Psoas muscle (tissue), 8 donors: ENCODE results near the gene NEUROD1. TPM values are rescaled to one million over a fixed set of nuclear protein-coding genes. Genes with fewer than 3 reads are reported as not detected.

Experiments
- ATAC-seq, 4 donors: fragments of 200-7000 bp; cut with Tn5 transposase; one replicate each; pipeline ENCODE4 v1.9.1; 2020; ENCODE audit warnings: moderate library complexity in 3 of 4, mild to moderate bottlenecking in 2 of 4
- DNase-seq, 2 donors: peaks; one replicate each; pipeline ENCODE4 v3.0.0-alpha.2; 2020
- H3K27ac ChIP-seq: fragments of 200-600 bp; one replicate; pipeline ENCODE4 v1.8.0; 2022
- H3K27me3 ChIP-seq, 3 donors: fragments of 200-600 bp in 1 of 3; one replicate each; pipeline versions ENCODE4 v1.6.1 to v1.8.0; 2013 to 2022; ENCODE audit warnings: low read length in 2 of 3, mild to moderate bottlenecking in 2 of 3, moderate library complexity in 1 of 3; ENCODE audit not compliant: insufficient read depth in 3 of 3
- H3K36me3 ChIP-seq, 2 donors: fragments of 200-600 bp in 1 of 2; one replicate each; pipeline versions ENCODE4 v1.6.1 to v1.8.0; 2013 to 2022; ENCODE audit warnings: low read depth in 1 of 2, mild to moderate bottlenecking in 1 of 2, moderate library complexity in 1 of 2; ENCODE audit not compliant: insufficient read depth in 1 of 2
- H3K4me1 ChIP-seq: fragments of 200-600 bp; one replicate; pipeline ENCODE4 v1.8.0; 2022
- H3K4me3 ChIP-seq: fragments of 200-600 bp; one replicate; pipeline ENCODE4 v1.8.0; 2022; ENCODE audit warnings: mild to moderate bottlenecking
- H3K9me3 ChIP-seq: fragments of 200-600 bp; one replicate; pipeline ENCODE4 v1.8.0; 2022
- CTCF ChIP-seq: fragments of 200-600 bp; IDR thresholded peaks from one replicate; pipeline ENCODE4 v1.8.0; 2022; ENCODE audit warnings: antibody characterized with exemption
- whole genome bisulfite sequencing, 3 donors: extraction: QIAGEN DNeasy Blood & Tissue Kit; methylation state at CpG; one replicate each; pipeline versions ENCODE4 v1.1.6 to v1.1.7; 2013; 5-methylcytosine and 5-hydroxymethylcytosine counted together
- intact Hi-C, 2 donors: fragments of 100-400 bp; cut with DNase I; formaldehyde crosslinking; loops; one replicate each; pipeline versions ENCODE4 v1.11.0 to v1.14.2; 2022
- polyA plus RNA-seq, 3 donors: library from polyadenylated mRNA; stranded (reverse); fragments of 200-250 nt; gene quantifications; one replicate each; pipeline ENCODE4 v1.2.3, GENCODE V29; 2013
- total RNA-seq, 4 donors: library from RNA; stranded (reverse); fragmentation: NEBNext Ultra II Directional in 2 of 4; extraction: Animal tissue kit (Norgen Biotek cat#: 25700) in 2 of 4; gene quantifications; one replicate each; pipeline versions ENCODE4 v1.2.1 to v1.2.4, GENCODE V29; 2021 to 2023
- donor health status: healthy with polysubstance abuse.
- donor health status: DM: no; HTN: no; CAD: no; lungs with moderate emphysema.
- donor health status: Bipolar disorder and iron deficiency.
- donor health status: healthy.
- donor health status: DM: yes; HTN: yes; CAD: no.
- donor health status: DM: no; HTN: no; CAD: no.
- donor health status: DM: no; HTN: no; CAD: no.
- donor health status: DM: yes; HTN: yes; CAD: no.

NEUROD1 gene
- total and polyA plus RNA-seq, 7 donors, result not detected

- no peaks in the 10 kb centered on the region for H3K4me1 ChIP-seq
Measured at GRCh38 chr2:181684454-181685149, 4.3 kb upstream of the NEUROD1 start.

GRCh38 chr2:181683518-181684453 lies 3.5 kb upstream of the NEUROD1 start:
- intact Hi-C loops, result no loop called here
- DNase-seq (no peak), ATAC-seq (no peak)
- 0 to 1% (median 1%) methylated on average over 75 to 85 of the region's 85 CpGs for WGBS, 3 donors
- no peak overlapping the region for H3K27ac ChIP-seq
- H3K4me1 ChIP-seq, result no peaks in the 10 kb centered on the region
- no peaks in the 10 kb centered on the region for H3K9me3 ChIP-seq
- H3K4me3 ChIP-seq, result no peak overlapping the region
- no peak for TF ChIP-seq CTCF
- peaks cover 0 to 94% (median 40%) of the 10 kb centered on the region in 3 donors for H3K27me3 ChIP-seq
- no peaks in the 10 kb centered on the region for H3K36me3 ChIP-seq

More at GRCh38 chr2:181684454-181685149, 4.3 kb upstream of the NEUROD1 start:
- no peak for TF ChIP-seq CTCF
- intact Hi-C loops, result no loop called here
- Histone ChIP-seq H3K9me3 (no peaks in the 10 kb centered on the region), H3K27me3 (peaks cover 0 to 92% (median 38%) of the 10 kb centered on the region in 3 donors), H3K4me3 (no peak overlapping the region), H3K27ac (no peak overlapping the region), H3K36me3 (no peaks in the 10 kb centered on the region)
- WGBS, 3 donors, result 4% methylated on average over 26 of the region's 26 CpGs
- DNase-seq (no peak), ATAC-seq (no peak)

GRCh38 chr2:181682795-181683517 lies 2.6 kb upstream of the NEUROD1 start:
- TF ChIP-seq CTCF, result no peak
- ATAC-seq, result no peak
- WGBS, 3 donors, result 2 to 3% (median 2%) methylated on average over 41 to 42 of the region's 42 CpGs

GRCh38 chr2:181682026-181682789 lies 1.9 kb upstream of the NEUROD1 start:
- DNase-seq (no peak), ATAC-seq (no peak)
- Histone ChIP-seq H3K4me1 (no peaks in the 10 kb centered on the region), H3K27me3 (peaks cover 0 to 92% (median 43%) of the 10 kb centered on the region in 3 donors), H3K4me3 (no peak overlapping the region), H3K9me3 (no peaks in the 10 kb centered on the region), H3K27ac (no peak overlapping the region), H3K36me3 (no peaks in the 10 kb centered on the region)
- intact Hi-C loops, result no loop called here
- no peak for TF ChIP-seq CTCF
- 4 to 6% (median 4%) methylated on average over 24 of the region's 24 CpGs for WGBS, 3 donors

More at GRCh38 chr2:181682795-181683517, 2.6 kb upstream of the NEUROD1 start:
- no peaks in the 10 kb centered on the region for H3K36me3 ChIP-seq
- peaks cover 0 to 92% (median 44%) of the 10 kb centered on the region in 3 donors for H3K27me3 ChIP-seq
- H3K9me3 ChIP-seq, result no peaks in the 10 kb centered on the region
- intact Hi-C loops, result no loop called here
- H3K27ac ChIP-seq, result no peak overlapping the region
- no peak for DNase-seq
- no peak overlapping the region for H3K4me3 ChIP-seq
- no peaks in the 10 kb centered on the region for H3K4me1 ChIP-seq
